ENCODE measurements around the gene HDAC8.

HDAC8 gene

DNA sequence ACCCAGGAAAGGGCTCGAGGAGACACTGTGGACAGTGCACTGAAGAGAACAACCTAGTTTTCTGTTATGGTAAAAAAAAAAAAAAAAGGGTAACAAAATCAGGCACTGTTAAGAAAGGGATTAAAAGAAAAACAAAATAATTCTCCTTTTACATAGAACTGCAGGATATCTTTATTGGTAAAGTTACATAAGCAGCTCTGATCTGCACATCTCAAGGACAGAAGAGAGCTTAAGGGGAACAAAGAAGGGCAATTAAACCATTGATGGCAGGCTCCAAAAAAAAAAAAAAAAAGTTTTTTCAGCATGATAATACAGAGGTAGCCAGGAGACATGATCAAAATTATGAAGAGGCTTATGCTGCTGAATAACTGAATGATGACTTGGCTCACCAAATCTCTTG lies 85.0 kb downstream of the HDAC8 start:
- Histone ChIP-seq H3K4me2 (ENCODE audit: low read depth, low read length, poor library complexity, severe bottlenecking) (no peak overlapping the region), H2AFZ (ENCODE audit: low read length) (no peak overlapping the region), H3K4me1 (ENCODE audit: insufficient read depth, low read length, poor library complexity, severe bottlenecking) (no peaks in the 10 kb centered on the region), H3K36me3 (ENCODE audit: insufficient read depth, low read length) (peaks cover 43% of the 10 kb centered on the region), H3F3A (ENCODE audit: low read depth) (no peaks in the 10 kb centered on the region), H3K79me2 (ENCODE audit: insufficient read depth, low read length) (no peaks in the 10 kb centered on the region), H3K9me2 (replicated peaks; ENCODE audit: low read depth, low read length) (no peaks in the 10 kb centered on the region), H3K4me3 (ENCODE audit: low read length, poor library complexity, severe bottlenecking) (no peak overlapping the region), H3K9me3 (ENCODE audit: insufficient read depth, low read depth, low read length) (no peaks in the 10 kb centered on the region), H4K20me1 (ENCODE audit: insufficient read depth, low read length, poor library complexity, severe bottlenecking) (no peaks in the 10 kb centered on the region), H3K27me3 (ENCODE audit: insufficient read depth, low read length, poor library complexity, severe bottlenecking) (no peaks in the 10 kb centered on the region), H3K9ac (ENCODE audit: low read depth, low read length, poor library complexity, severe bottlenecking) (no peak overlapping the region)
- TF ChIP-seq, protein P1, sequence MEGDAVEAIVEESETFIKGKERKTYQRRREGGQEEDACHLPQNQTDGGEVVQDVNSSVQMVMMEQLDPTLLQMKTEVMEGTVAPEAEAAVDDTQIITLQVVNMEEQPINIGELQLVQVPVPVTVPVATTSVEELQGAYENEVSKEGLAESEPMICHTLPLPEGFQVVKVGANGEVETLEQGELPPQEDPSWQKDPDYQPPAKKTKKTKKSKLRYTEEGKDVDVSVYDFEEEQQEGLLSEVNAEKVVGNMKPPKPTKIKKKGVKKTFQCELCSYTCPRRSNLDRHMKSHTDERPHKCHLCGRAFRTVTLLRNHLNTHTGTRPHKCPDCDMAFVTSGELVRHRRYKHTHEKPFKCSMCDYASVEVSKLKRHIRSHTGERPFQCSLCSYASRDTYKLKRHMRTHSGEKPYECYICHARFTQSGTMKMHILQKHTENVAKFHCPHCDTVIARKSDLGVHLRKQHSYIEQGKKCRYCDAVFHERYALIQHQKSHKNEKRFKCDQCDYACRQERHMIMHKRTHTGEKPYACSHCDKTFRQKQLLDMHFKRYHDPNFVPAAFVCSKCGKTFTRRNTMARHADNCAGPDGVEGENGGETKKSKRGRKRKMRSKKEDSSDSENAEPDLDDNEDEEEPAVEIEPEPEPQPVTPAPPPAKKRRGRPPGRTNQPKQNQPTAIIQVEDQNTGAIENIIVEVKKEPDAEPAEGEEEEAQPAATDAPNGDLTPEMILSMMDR (conservative IDR thresholded peaks at IDR 0.05; ENCODE audit: low read length) = no peak
- TF ChIP-seq EZH2phosphoT487 (IDR thresholded peaks at IDR 0.05; ENCODE audit: borderline replicate concordance) = no peak

DNA sequence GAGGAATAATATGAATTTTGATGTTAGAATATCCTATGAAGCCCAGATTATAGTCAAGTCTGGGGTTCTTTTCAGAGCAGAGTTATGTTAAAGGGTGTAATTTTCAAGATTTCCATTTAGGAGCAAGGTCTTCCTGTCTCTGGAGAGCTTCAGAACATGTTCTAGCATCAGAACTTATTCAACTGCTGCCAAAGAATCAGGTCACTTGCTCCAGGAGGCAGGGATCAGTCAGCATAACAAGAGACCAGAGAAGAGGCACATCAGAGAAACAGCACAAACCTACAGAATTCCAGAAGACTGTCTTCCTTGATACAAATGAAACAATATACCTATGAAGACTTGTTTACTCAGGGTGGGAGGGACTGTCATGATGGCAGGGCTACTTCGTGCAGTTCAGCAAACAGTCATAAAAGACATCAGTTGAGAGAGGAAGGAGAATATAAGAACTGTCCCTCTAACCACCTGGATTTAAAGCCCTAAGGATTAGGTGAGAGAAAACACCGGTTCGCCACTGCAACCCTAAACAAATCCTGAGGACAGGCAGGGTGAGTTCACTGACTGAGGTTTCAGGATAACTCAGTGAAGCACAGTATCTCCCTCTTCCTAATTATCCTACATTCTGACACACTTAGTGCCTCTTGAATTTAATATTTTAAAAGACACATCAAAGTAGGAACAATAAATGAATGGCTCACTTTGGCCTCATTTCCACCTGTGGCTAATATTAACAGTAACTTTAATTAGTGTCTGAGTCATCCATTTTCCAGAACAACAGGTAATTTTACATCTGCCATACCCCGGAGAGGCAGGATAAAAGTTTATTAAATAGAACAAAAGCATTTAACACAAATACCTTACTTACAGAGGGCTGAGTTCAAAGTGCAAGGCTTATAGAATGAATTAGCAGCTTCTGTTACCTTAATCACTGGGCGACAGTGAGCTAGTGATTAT lies 93.0 kb downstream of the HDAC8 start:
- H3K9me2 ChIP-seq (replicated peaks; ENCODE audit: low read depth, low read length) = no peaks in the 10 kb centered on the region
- H4K20me1 ChIP-seq (ENCODE audit: insufficient read depth, low read length, poor library complexity, severe bottlenecking) = no peaks in the 10 kb centered on the region
- H2AFZ ChIP-seq (ENCODE audit: low read length) = no peak overlapping the region
- no peak overlapping the region for H3K4me3 ChIP-seq (ENCODE audit: low read length, poor library complexity, severe bottlenecking)
- H3K36me3 ChIP-seq (ENCODE audit: insufficient read depth, low read length) = peaks cover 10% of the 10 kb centered on the region
- H3K4me1 ChIP-seq (ENCODE audit: insufficient read depth, low read length, poor library complexity, severe bottlenecking) = no peaks in the 10 kb centered on the region
- H3K27me3 ChIP-seq (ENCODE audit: insufficient read depth, low read length, poor library complexity, severe bottlenecking) = no peaks in the 10 kb centered on the region
- H3K79me2 ChIP-seq (ENCODE audit: insufficient read depth, low read length) = no peaks in the 10 kb centered on the region
- no peak overlapping the region for H3K9ac ChIP-seq (ENCODE audit: low read depth, low read length, poor library complexity, severe bottlenecking)
- H3K4me2 ChIP-seq (ENCODE audit: low read depth, low read length, poor library complexity, severe bottlenecking) = no peak overlapping the region
- no peaks in the 10 kb centered on the region for H3K9me3 ChIP-seq (ENCODE audit: insufficient read depth, low read depth, low read length)
- H3F3A ChIP-seq (ENCODE audit: low read depth) = no peaks in the 10 kb centered on the region
- no peak for TF ChIP-seq EZH2phosphoT487 (IDR thresholded peaks at IDR 0.05; ENCODE audit: borderline replicate concordance)
- TF ChIP-seq, protein P1 (conservative IDR thresholded peaks at IDR 0.05; ENCODE audit: low read length) = no peak

DNA sequence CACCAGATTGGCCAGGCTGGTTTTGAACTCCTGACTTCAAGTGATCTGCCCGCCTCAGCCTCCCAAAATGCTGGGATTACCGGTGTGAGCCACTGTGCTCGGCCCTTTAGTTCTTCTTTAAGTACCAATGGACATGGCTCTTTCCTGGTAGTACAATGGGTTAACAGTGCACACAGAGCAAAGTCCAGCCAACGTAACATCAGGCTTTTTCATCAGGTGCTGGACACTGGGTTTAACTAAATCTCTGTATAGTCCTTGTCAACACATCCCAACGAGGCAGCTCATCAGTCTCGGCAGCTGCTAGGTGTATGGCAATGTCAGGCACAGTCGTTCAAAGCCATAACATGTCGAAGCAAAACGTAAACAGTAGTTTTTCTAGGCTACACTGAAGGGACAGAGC lies 93.8 kb downstream of the HDAC8 start:
- Histone ChIP-seq H3K79me2 (ENCODE audit: insufficient read depth, low read length) (no peaks in the 10 kb centered on the region), H3K27me3 (ENCODE audit: insufficient read depth, low read length, poor library complexity, severe bottlenecking) (no peaks in the 10 kb centered on the region), H3K4me1 (ENCODE audit: insufficient read depth, low read length, poor library complexity, severe bottlenecking) (no peaks in the 10 kb centered on the region), H3K9ac (ENCODE audit: low read depth, low read length, poor library complexity, severe bottlenecking) (no peak overlapping the region), H3K4me3 (ENCODE audit: low read length, poor library complexity, severe bottlenecking) (no peak overlapping the region), H3K9me3 (ENCODE audit: insufficient read depth, low read depth, low read length) (no peaks in the 10 kb centered on the region), H2AFZ (ENCODE audit: low read length) (no peak overlapping the region), H3K36me3 (ENCODE audit: insufficient read depth, low read length) (peaks cover 9% of the 10 kb centered on the region), H3F3A (ENCODE audit: low read depth) (no peaks in the 10 kb centered on the region), H4K20me1 (ENCODE audit: insufficient read depth, low read length, poor library complexity, severe bottlenecking) (no peaks in the 10 kb centered on the region), H3K9me2 (replicated peaks; ENCODE audit: low read depth, low read length) (no peaks in the 10 kb centered on the region), H3K4me2 (ENCODE audit: low read depth, low read length, poor library complexity, severe bottlenecking) (no peak overlapping the region)
- TF ChIP-seq, protein P1 (conservative IDR thresholded peaks at IDR 0.05; ENCODE audit: low read length) = no peak
- no peak for TF ChIP-seq EZH2phosphoT487 (IDR thresholded peaks at IDR 0.05; ENCODE audit: borderline replicate concordance)

All from Loucy (cell line).